Measurements from ENCODE around the gene UBE2N.

- TF ChIP-seq, protein P1, sequence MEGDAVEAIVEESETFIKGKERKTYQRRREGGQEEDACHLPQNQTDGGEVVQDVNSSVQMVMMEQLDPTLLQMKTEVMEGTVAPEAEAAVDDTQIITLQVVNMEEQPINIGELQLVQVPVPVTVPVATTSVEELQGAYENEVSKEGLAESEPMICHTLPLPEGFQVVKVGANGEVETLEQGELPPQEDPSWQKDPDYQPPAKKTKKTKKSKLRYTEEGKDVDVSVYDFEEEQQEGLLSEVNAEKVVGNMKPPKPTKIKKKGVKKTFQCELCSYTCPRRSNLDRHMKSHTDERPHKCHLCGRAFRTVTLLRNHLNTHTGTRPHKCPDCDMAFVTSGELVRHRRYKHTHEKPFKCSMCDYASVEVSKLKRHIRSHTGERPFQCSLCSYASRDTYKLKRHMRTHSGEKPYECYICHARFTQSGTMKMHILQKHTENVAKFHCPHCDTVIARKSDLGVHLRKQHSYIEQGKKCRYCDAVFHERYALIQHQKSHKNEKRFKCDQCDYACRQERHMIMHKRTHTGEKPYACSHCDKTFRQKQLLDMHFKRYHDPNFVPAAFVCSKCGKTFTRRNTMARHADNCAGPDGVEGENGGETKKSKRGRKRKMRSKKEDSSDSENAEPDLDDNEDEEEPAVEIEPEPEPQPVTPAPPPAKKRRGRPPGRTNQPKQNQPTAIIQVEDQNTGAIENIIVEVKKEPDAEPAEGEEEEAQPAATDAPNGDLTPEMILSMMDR (tag by site-specific recombination; IDR thresholded peaks at IDR 0.05), result no peak
- TF ChIP-seq SALL2 (tag by site-specific recombination; IDR thresholded peaks at IDR 0.05; ENCODE audit: borderline replicate concordance) (no peak), ZNF423 (tag by site-specific recombination; IDR thresholded peaks at IDR 0.05) (no peak), ZFP3 (tag by site-specific recombination; IDR thresholded peaks at IDR 0.05; ENCODE audit: low read depth) (no peak), ZNF426 (tag by site-specific recombination; IDR thresholded peaks at IDR 0.05) (no peak), ZNF768 (tag by site-specific recombination; IDR thresholded peaks at IDR 0.05) (no peak), ZNF530 (tag by site-specific recombination; IDR thresholded peaks at IDR 0.05; ENCODE audit: low read depth) (no peak), ZEB2 (tag by site-specific recombination; IDR thresholded peaks at IDR 0.05) (peak; percentile 53; the same call in 1 of the 2 replicates), YY1 (tag by site-specific recombination; IDR thresholded peaks at IDR 0.05) (no peak)
- TF ChIP-seq, protein P2, sequence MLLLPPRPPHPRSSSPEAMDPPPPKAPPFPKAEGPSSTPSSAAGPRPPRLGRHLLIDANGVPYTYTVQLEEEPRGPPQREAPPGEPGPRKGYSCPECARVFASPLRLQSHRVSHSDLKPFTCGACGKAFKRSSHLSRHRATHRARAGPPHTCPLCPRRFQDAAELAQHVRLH (tag by site-specific recombination; IDR thresholded peaks at IDR 0.05), result no peak
Observed at GRCh38 chr12:93403988-93404803, 37.6 kb downstream of the UBE2N start.

All from HEK293 (cell line).